ENCODE data around the gene PRKD1. TPM values are rescaled to one million over a fixed set of nuclear protein-coding genes. Genes with fewer than 3 reads are reported as not detected.

PRKD1 gene
- total and polyA plus RNA-seq, 10 donors = 1.0 to 8.9 (median 4.5) TPM

GRCh38 chr14:29821661-29822429, 105.8 kb downstream of the PRKD1 start:
- no peak for DNase-seq
- 72 to 83% (median 80%) methylated on average over 5 of the region's 5 CpGs for WGBS, 5 donors
- Histone ChIP-seq H3K36me3 (no peaks in the 10 kb centered on the region), H3K4me3 (no peak overlapping the region), H3K9me3 (no peaks in the 10 kb centered on the region), H3K27me3 (replicated peaks in 1 of 7) (no peaks in the 10 kb centered on the region), H3K27ac (no peak overlapping the region), H3K4me1 (no peaks in the 10 kb centered on the region)
- intact Hi-C loops (cut with DNase I; ENCODE audit: low total_unique reads) = no loop called here
- no peak for TF ChIP-seq POLR2AphosphoS5 (IDR thresholded peaks at IDR 0.05)
- no peak for TF ChIP-seq POLR2A (IDR thresholded peaks at IDR 0.05)
- no peak for TF ChIP-seq CTCF (IDR thresholded peaks at IDR 0.05 in 8 of 11, conservative IDR thresholded peaks at IDR 0.05 in 3 of 11)

- H3K27ac ChIP-seq = no peak overlapping the region
- WGBS, 5 donors = 65 to 79% (median 69%) methylated on average over 2 of the region's 2 CpGs
- H3K4me3 ChIP-seq = no peak overlapping the region
- DNase-seq = no peak
- TF ChIP-seq POLR2A (IDR thresholded peaks at IDR 0.05) (no peak), POLR2AphosphoS5 (IDR thresholded peaks at IDR 0.05) (no peak), CTCF (IDR thresholded peaks at IDR 0.05 in 8 of 11, conservative IDR thresholded peaks at IDR 0.05 in 3 of 11) (no peak)
- no peaks in the 10 kb centered on the region for H3K9me3 ChIP-seq
- H3K36me3 ChIP-seq = no peaks in the 10 kb centered on the region
- H3K4me1 ChIP-seq = no peaks in the 10 kb centered on the region
- no peaks in the 10 kb centered on the region for H3K27me3 ChIP-seq (replicated peaks in 1 of 7)
- intact Hi-C loops (cut with DNase I; ENCODE audit: low total_unique reads) = no loop called here
These were observed 106.4 kb downstream of the PRKD1 start for GRCh38 chr14:29821242-29821641.

- 66 to 74% (median 66%) methylated on average over 1 of the region's 1 CpG for WGBS, 5 donors
- Histone ChIP-seq H3K4me3 (no peak overlapping the region), H3K27me3 (replicated peaks in 1 of 7) (no peaks in the 10 kb centered on the region), H3K9me3 (no peaks in the 10 kb centered on the region), H3K36me3 (no peaks in the 10 kb centered on the region), H3K4me1 (no peaks in the 10 kb centered on the region), H3K27ac (no peak overlapping the region)
- no peak for DNase-seq
- TF ChIP-seq POLR2AphosphoS5 (IDR thresholded peaks at IDR 0.05) (no peak), CTCF (IDR thresholded peaks at IDR 0.05 in 8 of 11, conservative IDR thresholded peaks at IDR 0.05 in 3 of 11) (no peak), POLR2A (IDR thresholded peaks at IDR 0.05) (no peak)
- intact Hi-C loops (cut with DNase I; ENCODE audit: low total_unique reads) = no loop called here
These were observed 106.9 kb downstream of the PRKD1 start for GRCh38 chr14:29820785-29821184.

GRCh38 chr14:29817767-29818405, 109.8 kb downstream of the PRKD1 start:
- H3K4me3 ChIP-seq = no peak overlapping the region
- H3K27ac ChIP-seq = no peak overlapping the region
- H3K9me3 ChIP-seq = no peaks in the 10 kb centered on the region
- DNase-seq = no peak
- no peaks in the 10 kb centered on the region for H3K36me3 ChIP-seq
- no peak for TF ChIP-seq POLR2AphosphoS5 (IDR thresholded peaks at IDR 0.05)
- no peak for TF ChIP-seq CTCF (IDR thresholded peaks at IDR 0.05 in 8 of 11, conservative IDR thresholded peaks at IDR 0.05 in 3 of 11)
- TF ChIP-seq POLR2A (IDR thresholded peaks at IDR 0.05) = no peak
- H3K4me1 ChIP-seq = no peaks in the 10 kb centered on the region
- H3K27me3 ChIP-seq (replicated peaks in 1 of 7) = no peaks in the 10 kb centered on the region
- intact Hi-C loops (cut with DNase I; ENCODE audit: low total_unique reads) = no loop called here

Measured in spleen (tissue), 11 donors.